ENCODE data around the gene ARPC1A.
"Not testable (repeated sequence)": the region's sequence is repeated elsewhere in the genome, so short reads cannot be mapped to it uniquely, and the experiment has no call there.

The ARPC1A gene

DNA sequence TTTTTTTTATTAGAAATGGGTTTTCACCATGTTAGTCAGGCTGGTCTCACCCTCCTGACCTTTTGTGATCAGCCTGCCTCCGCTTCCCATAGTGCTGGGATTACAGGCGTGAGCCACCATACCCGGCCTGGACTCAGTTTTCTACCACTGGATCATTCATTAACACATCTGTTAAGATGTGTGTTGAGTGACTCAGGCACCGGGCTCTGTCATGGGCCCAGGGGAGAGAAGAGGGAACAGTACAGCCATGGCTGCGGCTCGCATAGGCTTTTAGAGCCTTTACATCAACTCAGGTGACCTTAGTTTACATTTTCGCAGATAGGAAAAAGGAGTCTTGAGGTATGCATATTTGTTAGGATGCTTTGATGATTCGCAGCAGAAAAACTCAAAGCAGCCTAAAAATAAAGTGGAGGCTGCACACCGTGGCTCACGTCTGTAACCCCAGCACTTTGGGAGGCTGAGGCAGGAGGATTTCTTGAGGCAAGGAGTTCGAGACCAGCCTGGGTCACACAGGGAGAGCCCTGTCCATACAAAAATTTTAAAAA, 45.8 kb downstream of the ARPC1A start:
- no peak for DNase-seq

DNA sequence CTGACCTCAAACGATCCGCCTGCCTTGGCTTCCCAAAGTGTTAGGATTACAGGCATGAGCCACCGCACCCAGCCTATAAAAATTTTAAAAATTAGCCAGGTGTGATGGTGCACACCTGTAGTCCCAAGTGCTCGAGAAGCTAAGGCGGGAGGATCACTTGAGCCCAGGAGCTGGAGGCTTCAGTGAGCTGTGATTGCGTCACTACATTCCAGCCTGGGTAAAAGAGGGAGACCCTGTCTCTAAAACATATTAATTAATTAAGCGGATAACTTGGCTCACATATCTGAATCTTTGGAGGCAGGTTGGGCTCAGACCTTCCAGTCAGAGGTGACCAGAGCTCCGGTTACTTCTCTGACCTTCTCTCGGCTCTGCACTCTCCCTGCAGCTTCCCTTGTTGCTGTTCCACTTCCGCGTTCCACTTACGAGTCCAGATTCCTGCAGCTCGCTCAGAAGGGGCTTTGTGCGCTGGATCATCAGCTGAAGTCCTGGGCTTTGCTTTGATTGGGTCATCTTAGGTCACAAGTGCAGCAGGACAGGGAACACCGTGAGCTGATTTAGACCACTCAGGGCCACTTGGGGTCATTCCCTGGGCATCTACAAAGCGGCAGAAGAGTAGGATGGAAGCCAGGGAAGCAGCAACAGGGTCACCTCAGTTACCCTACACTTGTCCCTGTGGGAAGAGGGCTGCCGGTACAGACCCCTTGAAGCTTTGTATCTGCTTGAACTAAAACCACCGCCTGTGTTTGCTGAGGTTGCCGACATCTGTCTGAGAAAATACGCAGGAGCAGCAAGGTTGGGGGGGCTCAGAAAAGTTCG, 46.8 kb downstream of the ARPC1A start:
- no peak for DNase-seq

DNA sequence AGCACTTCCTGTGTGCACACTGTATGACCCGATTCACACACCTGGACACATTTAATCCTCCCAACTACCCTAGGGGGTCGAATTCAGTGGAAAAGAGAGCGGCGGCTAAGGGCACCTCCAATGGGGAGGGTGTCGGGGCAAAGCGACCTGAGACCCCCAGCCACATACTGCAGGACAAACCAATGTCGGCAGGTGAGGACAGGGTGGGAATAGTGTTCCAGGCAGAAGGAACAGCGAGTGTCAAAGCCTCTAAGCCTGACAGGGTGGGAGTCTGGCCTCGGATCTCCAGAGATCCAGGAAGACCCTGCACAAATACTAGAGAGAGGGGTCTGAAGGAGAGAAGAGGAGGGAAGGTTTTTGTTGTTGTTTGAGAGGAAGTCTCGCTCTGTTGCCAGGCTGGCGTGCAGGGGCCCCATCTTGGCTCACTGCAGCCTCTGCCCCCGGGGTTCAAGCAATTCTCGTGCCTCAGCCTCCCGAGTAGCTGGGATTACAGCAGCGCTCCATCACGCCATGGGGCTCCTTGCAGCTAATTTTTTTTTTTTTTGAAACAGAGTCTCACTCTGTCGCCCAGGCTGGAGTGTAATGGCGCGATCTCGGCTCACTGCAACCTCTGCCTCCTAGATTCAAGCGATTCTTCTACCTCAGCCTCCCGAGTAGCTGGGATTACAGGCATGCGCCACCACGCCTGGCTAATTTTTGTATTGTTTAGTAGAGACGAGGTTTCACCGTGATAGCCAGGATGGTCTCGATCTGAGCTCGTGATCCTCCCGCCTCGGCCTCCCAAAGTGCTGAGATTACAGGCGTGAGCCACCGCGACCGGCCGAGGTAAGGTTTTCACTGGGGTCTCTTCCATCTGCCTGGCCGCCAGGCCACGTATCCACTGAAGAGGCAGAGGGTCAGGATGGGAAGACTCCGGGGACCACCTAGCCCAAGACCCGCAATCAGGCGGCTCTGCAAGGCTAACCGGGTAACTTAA, 47.7 kb downstream of the ARPC1A start:
- no peak for DNase-seq

DNA sequence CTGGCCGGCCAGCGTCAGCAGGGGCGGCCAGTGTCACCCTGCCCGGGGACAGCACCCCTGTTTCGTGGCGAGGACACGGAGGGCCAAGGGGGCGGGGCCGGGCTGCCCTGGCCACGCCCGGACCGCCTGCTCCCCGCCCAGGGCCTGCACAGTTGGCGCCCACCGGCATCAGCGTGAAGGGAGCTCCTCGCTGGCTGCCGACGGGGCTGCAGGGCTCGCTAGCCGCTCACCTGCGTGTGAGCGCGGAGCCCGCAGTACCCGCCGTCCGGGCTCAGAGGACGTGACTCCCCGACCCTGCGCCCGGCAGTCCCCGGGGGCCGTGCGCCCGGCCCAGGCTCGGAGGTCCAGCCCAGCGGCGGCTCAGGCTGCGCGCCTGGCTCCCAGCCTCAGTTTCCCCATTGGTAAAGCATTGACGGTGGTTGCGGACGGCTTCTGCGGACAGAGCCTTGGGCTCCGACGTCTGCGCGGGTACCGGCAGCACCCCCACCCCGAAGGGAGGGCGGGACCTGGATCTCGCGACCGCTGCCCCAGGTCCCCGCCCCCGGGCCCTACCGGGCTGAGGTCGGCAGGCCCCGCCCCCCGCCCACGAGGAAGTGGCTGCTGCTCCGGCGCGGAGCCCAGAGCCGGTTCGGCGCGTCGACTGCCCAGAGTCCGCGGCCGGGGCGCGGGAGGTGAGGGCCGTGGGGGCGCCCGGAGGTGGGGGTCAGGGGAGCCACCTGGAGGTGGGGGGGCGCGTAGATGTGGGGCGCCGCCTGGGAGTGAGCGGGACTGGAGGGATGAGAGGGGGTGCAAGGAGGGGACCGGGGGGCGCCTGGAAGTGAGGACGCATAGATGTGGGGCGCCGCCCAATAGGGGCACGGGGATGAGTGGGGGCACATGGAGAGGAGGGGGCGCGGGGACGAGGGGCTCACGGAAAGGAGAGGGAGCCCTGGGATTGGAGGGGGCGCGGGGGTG, 48.7 kb downstream of the ARPC1A start, which contains the start of gene ARPC1B:
Gene ARPC1B (plus strand): TSS at position 620 of the 954 bp plus-strand sequence. CDS start 10,985 bp downstream, outside the sequence.
- peak; percentile 76 for DNase-seq

DNA sequence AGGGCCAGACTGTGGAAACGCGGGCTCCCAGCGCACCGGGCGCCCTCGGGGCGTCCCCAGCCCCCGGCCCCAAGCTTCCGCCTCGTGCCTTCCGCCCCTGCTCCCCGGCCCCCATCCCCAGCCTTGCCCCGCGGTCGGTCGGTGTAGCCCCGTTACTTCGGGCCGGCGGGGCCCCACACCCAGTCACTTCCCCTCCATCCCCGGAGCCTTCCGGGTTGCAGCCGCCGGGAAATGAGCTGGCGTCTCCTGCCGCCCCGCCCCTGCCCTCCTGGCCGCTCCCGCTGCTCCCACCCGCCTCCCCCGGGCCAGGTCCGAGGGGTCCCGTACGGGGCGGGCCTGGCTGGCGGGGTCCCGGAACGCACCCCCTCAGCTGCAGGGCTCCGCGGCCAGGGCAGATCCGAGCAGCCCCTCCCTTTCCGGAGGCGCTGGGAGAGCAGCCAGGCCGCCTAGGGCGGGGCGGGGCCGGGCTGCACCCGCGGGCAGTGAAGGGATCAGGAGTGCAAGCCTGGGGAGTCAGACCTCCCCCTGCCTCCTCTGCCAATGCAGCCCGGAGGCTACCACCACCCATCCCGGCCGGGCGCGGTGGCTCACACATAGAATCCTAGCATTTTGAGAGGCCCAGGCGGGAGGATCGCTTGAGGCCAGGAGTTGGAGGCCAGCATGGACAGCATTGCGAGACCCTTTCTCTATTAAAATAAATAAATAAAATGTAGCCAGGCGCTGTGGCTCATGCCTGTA, 49.5 kb downstream of the ARPC1A start:
- peak; percentile 67 for DNase-seq

DNA sequence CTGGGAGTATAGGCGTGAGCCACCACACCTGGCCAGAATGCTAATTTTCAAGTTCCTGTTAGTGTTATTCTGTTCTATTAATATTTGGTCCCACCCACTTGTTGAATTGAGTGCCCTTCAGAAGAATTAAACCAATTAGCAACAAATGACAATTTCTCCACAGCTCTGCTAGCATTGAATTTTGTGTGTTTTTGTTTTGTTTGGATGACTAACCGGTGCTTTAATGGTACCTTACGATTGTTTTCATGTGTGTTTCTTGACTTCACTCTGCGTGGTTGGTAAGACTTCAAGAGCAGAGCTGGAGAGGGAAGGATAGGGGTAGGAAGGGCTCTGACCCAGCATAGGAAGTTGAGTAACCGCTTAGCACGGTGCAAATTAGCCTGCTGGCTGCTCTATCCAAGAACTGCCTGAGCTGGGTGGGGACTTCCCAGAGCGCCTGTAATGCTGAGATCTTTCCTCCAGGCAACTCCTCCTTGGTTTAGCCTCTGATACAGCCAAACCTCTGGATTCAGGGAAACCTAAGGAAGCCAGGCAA, 53.4 kb downstream of the ARPC1A start:
- peak; percentile 73 for DNase-seq

DNA sequence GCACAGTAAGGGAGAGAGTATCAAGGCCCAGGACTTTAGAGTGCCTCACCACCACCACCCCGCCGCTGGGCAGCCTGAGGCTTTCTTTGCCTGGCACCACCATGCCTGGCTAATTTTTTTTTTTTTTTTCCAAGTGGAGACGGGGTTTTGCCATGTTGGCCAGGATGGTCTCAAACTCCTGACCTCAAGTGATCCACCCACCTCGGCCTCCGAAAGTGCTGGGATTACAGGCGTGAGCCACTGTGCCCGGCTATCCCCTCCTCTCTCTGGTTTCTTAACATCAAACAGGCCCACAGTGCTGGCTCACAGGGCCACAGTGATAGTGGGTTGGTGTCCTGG, 54.0 kb downstream of the ARPC1A start:
- not testable (repeated sequence) for DNase-seq

DNA sequence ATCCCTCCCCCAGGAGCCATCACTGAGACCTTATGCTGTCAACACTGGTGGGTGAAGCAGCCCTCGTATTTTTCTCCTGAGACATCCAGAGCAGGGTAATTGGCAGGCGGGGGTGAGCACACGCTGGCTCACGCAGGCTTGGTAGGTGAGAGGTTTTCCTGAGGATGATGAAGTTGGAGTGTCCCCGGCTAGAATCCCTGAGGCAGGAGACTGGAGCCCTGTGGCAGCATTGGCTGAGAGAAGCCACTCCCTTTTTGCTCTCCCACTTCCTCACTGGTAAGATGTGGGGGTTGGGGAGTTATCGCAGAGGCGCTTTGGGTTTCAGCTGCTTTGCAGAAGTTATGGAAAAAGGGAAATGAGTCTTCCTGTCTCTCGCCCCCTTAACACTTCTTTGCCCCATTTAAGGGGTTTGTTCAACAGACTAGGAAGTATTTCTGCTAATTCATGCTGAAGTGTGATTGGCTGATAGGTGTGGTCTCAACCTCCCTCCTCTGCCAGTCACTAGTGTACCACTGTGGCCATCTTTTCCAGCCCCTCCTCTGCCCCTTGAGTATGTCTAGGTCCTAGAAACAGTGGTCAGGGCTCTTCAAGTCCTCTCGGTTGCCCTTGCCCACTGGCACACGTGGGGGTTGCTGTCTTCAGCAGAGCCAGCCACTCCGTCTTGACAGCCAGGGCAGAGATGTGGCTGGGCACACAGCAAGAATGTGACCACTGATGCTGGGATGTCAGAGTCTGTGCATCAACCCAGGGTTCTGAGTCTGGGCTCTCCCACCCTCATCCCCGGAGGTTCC, 54.5 kb downstream of the ARPC1A start:
- peak; percentile 36 for DNase-seq

DNA sequence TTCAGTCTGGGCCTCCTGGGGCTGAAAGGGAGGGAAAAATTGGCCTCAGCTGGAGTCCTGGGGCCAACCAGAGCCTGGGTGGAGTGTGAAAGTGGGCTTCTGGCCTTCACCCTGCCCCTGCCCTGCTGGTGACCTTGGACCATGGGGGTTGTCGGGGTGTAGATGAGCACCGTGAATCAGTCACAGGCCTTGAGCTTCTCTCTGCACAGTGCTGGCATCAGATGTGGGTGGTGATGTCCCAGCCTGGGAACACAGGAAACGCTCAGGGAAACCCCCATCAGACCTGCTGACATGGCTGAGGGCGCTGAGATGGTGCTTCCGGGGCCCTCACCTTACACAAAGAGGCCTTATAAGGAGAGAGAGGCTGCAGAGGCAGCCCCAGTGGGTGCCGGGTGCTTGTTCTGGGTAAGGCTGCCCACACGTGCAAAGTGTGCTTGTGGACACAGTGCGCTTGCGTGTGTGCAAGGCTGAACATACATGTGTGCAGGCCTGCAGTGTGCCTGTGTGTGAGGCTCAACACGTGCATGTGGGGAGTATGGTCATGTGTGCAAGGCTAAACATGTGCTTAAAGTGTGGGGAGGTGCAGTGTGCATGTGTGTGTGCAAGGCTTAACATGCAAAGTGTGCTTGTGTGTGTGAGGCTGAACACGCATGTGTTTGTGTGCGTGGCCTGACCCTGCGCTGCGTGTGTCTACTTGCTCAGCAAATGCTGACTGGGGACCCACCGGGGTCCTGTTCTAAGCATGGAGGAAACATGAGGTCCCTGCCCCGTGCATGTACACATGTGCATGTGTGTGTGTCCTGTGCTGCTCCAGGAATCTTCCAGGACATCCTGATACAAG, 55.3 kb downstream of the ARPC1A start:
- peak; percentile 96 for DNase-seq

DNA sequence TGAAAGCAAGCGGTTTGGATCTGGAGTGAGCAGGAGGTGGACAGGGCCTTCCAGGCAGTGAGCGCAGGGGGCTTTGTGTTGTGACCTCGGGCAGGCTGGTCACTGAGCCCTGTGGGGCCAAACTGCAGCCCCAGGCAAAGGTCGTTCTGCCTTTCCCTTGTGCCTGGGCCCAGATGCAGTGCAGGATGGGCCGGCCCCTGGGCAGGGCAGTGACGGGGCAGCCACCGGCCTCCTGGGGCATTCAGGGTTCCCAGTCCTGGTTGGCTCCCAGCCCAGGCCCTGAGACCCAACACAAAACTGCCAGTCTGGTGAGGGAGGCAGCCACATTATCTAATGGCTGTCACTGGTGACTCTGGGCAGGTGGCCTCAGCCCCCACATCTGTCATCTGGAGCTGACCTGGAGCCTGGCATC, 56.0 kb downstream of the ARPC1A start:
- DNase-seq, result no peak

DNA sequence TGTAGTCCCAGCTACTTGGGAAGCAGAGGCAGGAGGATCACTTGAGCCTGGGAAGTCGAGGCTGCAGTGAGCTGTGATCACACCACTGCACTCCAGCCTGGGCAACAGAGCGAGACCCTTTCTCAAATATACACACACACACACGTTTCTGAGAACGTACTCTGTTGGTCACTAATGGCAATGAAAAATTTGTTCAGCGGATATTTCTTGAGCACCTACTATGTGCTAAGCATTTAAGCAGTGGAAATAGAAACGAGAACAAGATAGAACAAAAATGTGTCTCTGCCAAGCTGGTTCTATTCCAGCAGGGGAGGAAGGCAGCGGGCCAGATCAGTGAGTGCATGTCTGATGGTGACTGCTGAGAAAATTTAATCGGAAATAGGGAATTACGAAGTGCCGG, 57.5 kb downstream of the ARPC1A start:
- no peak for DNase-seq

DNA sequence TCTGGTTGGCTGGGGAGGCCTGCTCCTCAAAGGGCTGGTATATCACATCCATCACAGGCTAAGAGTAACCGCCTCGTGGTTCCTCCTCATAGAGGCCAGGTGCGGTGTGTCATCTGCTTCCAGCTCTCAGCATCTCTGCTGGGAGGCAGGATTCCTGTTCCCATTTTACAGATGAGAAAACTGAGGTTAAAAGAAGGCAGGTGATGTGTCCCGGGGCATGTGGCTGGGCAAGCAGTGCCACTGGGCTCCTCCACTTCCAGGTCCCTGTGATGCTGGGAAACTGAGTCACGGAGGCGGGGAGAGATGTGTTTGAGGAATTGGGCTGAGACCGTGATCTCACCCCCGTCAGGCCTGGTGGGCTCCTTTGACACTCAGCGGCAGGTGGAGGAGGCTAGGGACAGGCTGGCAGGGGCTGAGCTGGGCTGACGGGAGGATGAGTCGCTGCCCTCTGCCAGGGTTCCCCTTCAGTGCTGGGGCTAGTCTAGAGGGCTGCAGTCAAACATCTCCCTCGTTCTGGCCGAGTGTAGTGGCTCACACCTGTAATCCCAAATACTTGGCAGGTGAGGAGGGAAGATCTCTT, 58.2 kb downstream of the ARPC1A start:
- DNase-seq, result no peak

DNA sequence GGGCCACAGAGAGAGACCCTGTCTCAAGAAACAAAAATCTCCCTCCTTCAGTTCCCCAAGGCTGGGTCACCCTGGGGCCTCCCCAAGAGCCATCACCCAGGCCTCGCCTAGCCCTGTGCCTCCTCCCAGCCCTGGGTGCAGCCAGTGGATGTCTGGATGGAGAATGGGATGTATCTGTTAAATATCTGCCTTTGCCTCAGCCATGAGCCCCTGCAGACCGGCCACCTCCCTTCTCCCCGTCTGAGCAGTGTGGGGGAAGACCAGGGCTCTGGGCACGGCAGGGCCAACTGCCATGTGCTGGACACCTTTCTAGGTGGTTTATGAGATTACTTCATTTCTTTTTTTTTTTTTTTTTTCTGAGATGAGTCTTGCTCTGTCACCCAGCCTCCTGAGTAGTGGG, 58.8 kb downstream of the ARPC1A start:
- no peak for DNase-seq

DNA sequence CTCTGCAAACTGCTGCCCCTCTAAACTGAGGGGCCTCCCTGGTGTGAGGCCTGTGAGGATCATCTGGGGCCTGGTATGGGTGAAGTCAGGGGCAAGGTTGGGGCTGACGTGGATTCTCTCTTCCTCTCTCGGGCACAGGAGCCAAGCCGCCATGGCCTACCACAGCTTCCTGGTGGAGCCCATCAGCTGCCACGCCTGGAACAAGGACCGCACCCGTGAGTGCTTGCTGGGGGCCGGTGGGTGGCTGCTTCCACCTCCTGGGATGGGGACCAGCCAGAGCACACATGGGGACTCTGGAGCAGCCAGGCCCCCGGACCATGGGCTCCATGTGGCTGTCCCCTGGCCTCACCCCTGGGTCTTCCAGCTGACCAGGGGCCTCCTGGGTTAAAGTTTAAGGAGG, 59.9 kb downstream of the ARPC1A start:
- no peak for DNase-seq

DNA sequence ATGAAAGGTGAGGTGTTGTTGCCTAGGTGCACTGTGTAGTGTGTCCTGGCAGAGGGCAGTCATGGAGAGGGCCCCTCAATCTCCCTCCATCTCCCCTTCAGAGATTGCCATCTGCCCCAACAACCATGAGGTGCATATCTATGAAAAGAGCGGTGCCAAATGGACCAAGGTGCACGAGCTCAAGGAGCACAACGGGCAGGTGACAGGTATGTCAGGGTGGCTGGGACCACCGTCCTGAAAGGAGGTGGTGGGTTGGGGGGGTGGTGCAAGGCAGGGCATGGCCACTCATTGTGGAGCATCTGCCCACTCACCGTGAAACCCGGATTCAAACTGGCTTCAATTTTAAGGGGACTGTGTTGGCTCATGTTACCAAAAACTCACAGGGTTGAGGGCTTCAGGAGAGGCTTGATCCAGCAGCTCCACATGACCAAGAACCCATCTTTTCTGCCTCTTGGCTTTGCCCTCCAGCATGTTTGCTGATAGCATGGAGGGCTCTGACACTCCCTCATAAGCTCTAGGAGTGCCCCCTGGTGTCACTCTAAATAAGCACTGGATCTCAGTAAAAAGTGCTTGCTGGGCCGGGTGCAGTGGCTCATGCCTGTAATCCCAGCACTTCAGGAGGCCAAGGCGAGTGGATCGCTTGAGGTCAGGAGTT, 61.0 kb downstream of the ARPC1A start:
- peak; percentile 27 for DNase-seq

DNA sequence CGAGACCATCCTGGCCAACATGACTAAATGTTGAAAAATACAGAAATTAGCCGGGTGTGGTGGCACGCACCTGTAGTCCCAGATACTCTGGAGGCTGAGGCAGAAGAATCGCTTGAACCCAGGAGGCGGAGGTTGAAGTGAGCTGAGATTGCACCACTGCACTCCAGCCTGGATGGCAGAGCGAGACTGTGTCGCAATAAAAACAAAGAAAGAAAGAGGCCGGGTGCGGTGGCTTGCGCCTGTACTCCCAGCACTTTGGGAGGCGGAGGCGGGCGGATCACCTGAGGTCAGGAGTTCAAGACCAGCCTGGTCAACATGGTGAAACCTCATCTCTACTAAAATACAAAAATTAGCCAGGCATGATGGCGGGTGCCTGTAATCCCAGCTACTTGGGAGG, 61.5 kb downstream of the ARPC1A start:
- not testable (repeated sequence) for DNase-seq

DNA sequence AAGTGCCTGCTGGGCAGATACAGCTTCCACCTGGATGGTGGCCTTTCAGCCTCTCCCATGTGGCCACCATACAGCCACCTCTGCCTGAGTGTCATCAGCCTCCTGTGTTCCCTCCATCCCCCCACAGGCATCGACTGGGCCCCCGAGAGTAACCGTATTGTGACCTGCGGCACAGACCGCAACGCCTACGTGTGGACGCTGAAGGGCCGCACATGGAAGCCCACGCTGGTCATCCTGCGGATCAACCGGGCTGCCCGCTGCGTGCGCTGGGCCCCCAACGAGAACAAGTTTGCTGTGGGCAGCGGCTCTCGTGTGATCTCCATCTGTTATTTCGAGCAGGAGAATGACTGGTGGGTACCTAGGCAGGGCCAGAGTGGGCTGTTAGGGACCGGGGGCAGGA, 62.2 kb downstream of the ARPC1A start:
- no peak for DNase-seq

DNA sequence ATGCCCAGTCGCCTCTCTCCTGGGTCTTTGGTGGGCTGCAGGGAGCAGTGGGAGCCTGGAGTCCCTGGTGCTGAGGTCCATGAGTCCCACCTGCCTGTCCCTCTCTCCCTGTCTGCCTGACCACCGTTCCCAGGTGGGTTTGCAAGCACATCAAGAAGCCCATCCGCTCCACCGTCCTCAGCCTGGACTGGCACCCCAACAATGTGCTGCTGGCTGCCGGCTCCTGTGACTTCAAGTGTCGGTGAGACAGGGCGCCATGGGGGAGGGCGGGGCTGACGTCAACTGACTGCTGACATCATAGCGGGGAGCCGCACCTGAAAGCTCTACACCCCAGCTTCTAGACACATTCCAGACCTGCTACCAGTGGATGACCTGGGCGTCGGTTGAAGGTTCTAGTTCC, 64.1 kb downstream of the ARPC1A start:
- no peak for DNase-seq
